HEK293 (cell line): ENCODE data around the gene XPO1.
"Not testable (repeated sequence)": the region's sequence is repeated elsewhere in the genome, so short reads cannot be mapped to it uniquely, and the experiment has no call there.

Source experiments
- CTCF ChIA-PET: fragments of 350-600 bp; formaldehyde crosslinking; extraction: SDS; loops from one replicate; lab custom pipeline; 2021; ENCODE audit warnings: antibody characterized with exemption; lab: Yijun Ruan, JAX
- POLR2A ChIA-PET: fragments of 300-600 bp; formaldehyde crosslinking; extraction: SDS; loops from one replicate; lab custom pipeline; 2020; ENCODE audit warnings: antibody characterized with exemption, inconsistent platforms; lab: Yijun Ruan, JAX
- H3K27ac ChIP-seq: fragments of 200-500 bp; sonication (Bioruptor generic); 2 replicates; pipeline ENCODE4 v1.5.1; 2014; ENCODE audit warnings: low read depth, low read length, control low read depth, inconsistent platforms; ENCODE audit errors: extremely low read depth
- H3K36me3 ChIP-seq, 2 experiments: fragments of 200-500 bp in 1 of 2; sonication (Bioruptor generic) in 1 of 2; 1 replicate in 1 of 2; 2 replicates in 1 of 2; pipeline ENCODE4 v1.5.1; 2014 to 2017; ENCODE audit warnings: inconsistent platforms in 2 of 2, low read length in 2 of 2; ENCODE audit not compliant: control insufficient read depth in 2 of 2, insufficient read depth in 1 of 2
- H3K4me1 ChIP-seq: fragments of 200-500 bp; sonication (Bioruptor generic); 2 replicates; pipeline ENCODE4 v1.5.1; 2014; ENCODE audit warnings: mild to moderate bottlenecking, low read length, inconsistent platforms; ENCODE audit not compliant: control insufficient read depth, insufficient read depth
- H3K4me3 ChIP-seq: 2 replicates; pipeline ENCODE4 v1.5.1; 2011; ENCODE audit warnings: low read depth, mild to moderate bottlenecking, control low read depth, low read length, moderate library complexity
- H3K9me3 ChIP-seq: fragments of 200-500 bp; sonication (Bioruptor generic); 2 replicates; pipeline ENCODE4 v1.5.1; 2014; ENCODE audit warnings: low read depth, low read length, inconsistent platforms; ENCODE audit not compliant: control insufficient read depth, insufficient read depth
- GFI1B ChIP-seq: fragments of 450-650 bp; formaldehyde crosslinking; IDR thresholded peaks from 2 replicates; pipeline ENCODE4 v1.5.1; 2016; ENCODE audit warnings: missing biosample characterization, missing genetic modification characterization
- MEIS1 ChIP-seq: sonication (generic); formaldehyde crosslinking; IDR thresholded peaks from 2 replicates; pipeline ENCODE4 v1.8.1; 2022; ENCODE audit warnings: missing genetic modification reagents, mild to moderate bottlenecking, borderline replicate concordance
- ZBTB8A ChIP-seq: fragments of 450-650 bp; formaldehyde crosslinking; IDR thresholded peaks from 2 replicates; pipeline ENCODE4 v1.5.1; 2016; ENCODE audit warnings: missing biosample characterization, missing genetic modification characterization
- ZNF10 ChIP-seq: fragments of 450-650 bp; formaldehyde crosslinking; IDR thresholded peaks from 2 replicates; pipeline ENCODE4 v1.5.1; 2017; ENCODE audit warnings: missing biosample characterization, missing genetic modification characterization
- ZNF114 ChIP-seq: fragments of 450-650 bp; formaldehyde crosslinking; IDR thresholded peaks from 2 replicates; pipeline ENCODE4 v1.5.0; 2017; ENCODE audit warnings: missing biosample characterization, missing genetic modification characterization
- ZNF211 ChIP-seq: fragments of 450-650 bp; formaldehyde crosslinking; IDR thresholded peaks from 2 replicates; pipeline ENCODE4 v1.5.1; 2016; ENCODE audit warnings: low read depth, missing biosample characterization, missing genetic modification characterization
- ZNF239 ChIP-seq: fragments of 450-650 bp; formaldehyde crosslinking; IDR thresholded peaks from 2 replicates; pipeline ENCODE4 v1.5.1; 2016; ENCODE audit warnings: missing biosample characterization, missing genetic modification characterization
- ZNF24 ChIP-seq: fragments of 450-650 bp; formaldehyde crosslinking; IDR thresholded peaks from 2 replicates; pipeline ENCODE4 v1.5.1; 2016; ENCODE audit warnings: missing biosample characterization, missing genetic modification characterization
- ZNF248 ChIP-seq: fragments of 450-650 bp; formaldehyde crosslinking; IDR thresholded peaks from 2 replicates; pipeline ENCODE4 v1.5.1; 2017; ENCODE audit warnings: missing biosample characterization, missing genetic modification characterization
- ZNF292 ChIP-seq: fragments of 450-650 bp; formaldehyde crosslinking; IDR thresholded peaks from 2 replicates; pipeline ENCODE4 v1.5.1; 2016; ENCODE audit warnings: low read depth, missing biosample characterization, missing genetic modification characterization, borderline replicate concordance
- ZNF311 ChIP-seq: fragments of 450-650 bp; formaldehyde crosslinking; IDR thresholded peaks from 2 replicates; pipeline ENCODE4 v1.5.1; 2017; ENCODE audit warnings: missing biosample characterization, missing genetic modification characterization, borderline replicate concordance
- ZNF37A ChIP-seq: fragments of 450-650 bp; IDR thresholded peaks from 2 replicates; pipeline ENCODE4 v1.5.1; 2018; ENCODE audit warnings: missing biosample characterization, missing genetic modification characterization
- ZNF416 ChIP-seq: fragments of 450-650 bp; formaldehyde crosslinking; IDR thresholded peaks from 2 replicates; pipeline ENCODE4 v1.5.1; 2016; ENCODE audit warnings: missing biosample characterization, missing genetic modification characterization
- ZNF521 ChIP-seq: fragments of 450-650 bp; formaldehyde crosslinking; IDR thresholded peaks from 2 replicates; pipeline ENCODE4 v1.5.1; 2017; ENCODE audit warnings: missing biosample characterization, mild to moderate bottlenecking, missing genetic modification characterization
- ZNF560 ChIP-seq: fragments of 450-650 bp; formaldehyde crosslinking; IDR thresholded peaks from 2 replicates; pipeline ENCODE4 v1.5.1; 2017; ENCODE audit warnings: missing biosample characterization, missing genetic modification characterization, borderline replicate concordance
- ZNF658 ChIP-seq: fragments of 450-650 bp; formaldehyde crosslinking; IDR thresholded peaks from 2 replicates; pipeline ENCODE4; 2016; ENCODE audit warnings: missing biosample characterization, missing genetic modification characterization
- ZNF664 ChIP-seq: fragments of 450-650 bp; formaldehyde crosslinking; IDR thresholded peaks from 2 replicates; pipeline ENCODE4 v1.5.1; 2016; ENCODE audit warnings: missing biosample characterization, missing genetic modification characterization
- ZNF785 ChIP-seq: fragments of 450-650 bp; formaldehyde crosslinking; IDR thresholded peaks from 2 replicates; pipeline ENCODE4 v1.5.1; 2016; ENCODE audit warnings: missing biosample characterization, missing genetic modification characterization
- ZNF792 ChIP-seq: fragments of 450-650 bp; formaldehyde crosslinking; IDR thresholded peaks from 2 replicates; pipeline ENCODE4 v1.5.1; 2016; ENCODE audit warnings: missing biosample characterization, missing genetic modification characterization
- TF ChIP-seq, protein P1 (sequence below): fragments of 450-650 bp; formaldehyde crosslinking; IDR thresholded peaks from 2 replicates; pipeline ENCODE4 v1.5.1; 2017; ENCODE audit warnings: missing biosample characterization, missing genetic modification characterization
- TF ChIP-seq, protein P2 (sequence below): fragments of 450-650 bp; formaldehyde crosslinking; IDR thresholded peaks from 2 replicates; pipeline ENCODE4 v1.5.1; 2017; ENCODE audit warnings: missing biosample characterization, missing genetic modification characterization
- TF ChIP-seq, protein P3 (sequence below): fragments of 450-650 bp; formaldehyde crosslinking; IDR thresholded peaks from 2 replicates; pipeline ENCODE4 v1.5.1; 2016; ENCODE audit warnings: missing biosample characterization, missing genetic modification characterization
- TF ChIP-seq, protein P4 (sequence below): fragments of 450-650 bp; formaldehyde crosslinking; IDR thresholded peaks from 2 replicates; pipeline ENCODE4 v1.5.0; 2017; ENCODE audit warnings: missing biosample characterization, missing genetic modification characterization, borderline replicate concordance

The XPO1 gene

DNA sequence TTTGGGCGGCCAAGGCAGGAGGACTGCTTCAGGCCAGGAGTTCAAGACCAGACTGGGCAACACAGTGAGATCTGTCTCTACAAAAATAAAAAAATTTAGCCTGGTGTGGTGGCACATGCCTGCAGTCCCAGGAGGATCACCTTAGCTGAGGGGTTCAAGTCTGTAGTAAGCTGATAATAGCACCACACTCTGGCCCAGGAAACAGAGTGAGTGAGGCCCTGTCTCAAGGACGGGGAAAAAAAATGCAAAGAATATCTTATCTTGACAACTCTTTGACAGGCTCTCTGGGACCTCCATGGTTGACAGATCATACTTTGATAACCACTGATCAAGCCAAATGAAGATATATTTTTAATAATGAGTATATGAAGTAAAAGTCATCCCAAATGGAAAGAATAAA lies 89.9 kb downstream of the XPO1 start:
- Histone ChIP-seq H3K9me3 (no peaks in the 10 kb centered on the region), H3K27ac (no peak overlapping the region), H3K4me1 (no peaks in the 10 kb centered on the region), H3K36me3 (peaks cover 8 to 15% of the 10 kb centered on the region in 2 experiments; a peak in 2 of 3 replicates), H3K4me3 (no peak overlapping the region)
- ChIA-PET POLR2A (no interaction called here), CTCF (no interaction called here)
- TF ChIP-seq ZNF24 (no peak), ZNF292 (no peak), ZNF239 (no peak), MEIS1 (CRISPR knock-in tag) (no peak), ZNF248 (tag by site-specific recombination) (no peak), ZNF658 (tag by site-specific recombination) (no peak), ZNF311 (tag by site-specific recombination) (no peak), ZNF560 (tag by site-specific recombination) (no peak)
- TF ChIP-seq, protein P1, sequence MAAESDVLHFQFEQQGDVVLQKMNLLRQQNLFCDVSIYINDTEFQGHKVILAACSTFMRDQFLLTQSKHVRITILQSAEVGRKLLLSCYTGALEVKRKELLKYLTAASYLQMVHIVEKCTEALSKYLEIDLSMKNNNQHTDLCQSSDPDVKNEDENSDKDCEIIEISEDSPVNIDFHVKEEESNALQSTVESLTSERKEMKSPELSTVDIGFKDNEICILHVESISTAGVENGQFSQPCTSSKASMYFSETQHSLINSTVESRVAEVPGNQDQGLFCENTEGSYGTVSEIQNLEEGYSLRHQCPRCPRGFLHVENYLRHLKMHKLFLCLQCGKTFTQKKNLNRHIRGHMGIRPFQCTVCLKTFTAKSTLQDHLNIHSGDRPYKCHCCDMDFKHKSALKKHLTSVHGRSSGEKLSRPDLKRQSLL (tag by site-specific recombination): no peak

DNA sequence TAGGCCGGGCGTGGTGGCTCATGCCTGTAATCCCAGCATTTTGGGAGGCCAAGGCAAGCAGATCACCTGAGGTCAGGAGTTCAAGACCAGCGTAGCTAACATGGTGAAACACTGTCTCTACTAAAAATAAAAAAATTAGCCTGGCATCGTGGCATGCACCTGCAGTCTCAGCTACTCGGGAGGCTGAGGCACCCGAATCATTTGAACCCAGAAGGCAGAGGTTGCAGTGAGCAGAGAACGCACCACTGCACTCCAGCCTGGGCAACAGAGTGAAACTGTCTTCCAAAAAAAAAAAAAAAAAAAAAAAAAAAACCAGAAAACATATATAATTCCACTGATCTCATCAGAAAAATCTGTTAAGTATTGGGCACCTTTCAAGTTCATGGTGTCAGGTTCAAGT lies 91.2 kb downstream of the XPO1 start:
- H3K9me3 ChIP-seq, H3K4me1 ChIP-seq, POLR2A ChIA-PET, H3K27ac ChIP-seq, H3K4me3 ChIP-seq: not testable (repeated sequence)
- CTCF ChIA-PET: interaction anchor here (0.7 kb wide), 1 partner anchor 40 kb away, joined by 4 read pairs; no protein-coding TSS in a partner anchor
- peaks cover 8 to 15% of the 10 kb centered on the region in 2 experiments; a peak in 2 of 3 replicates for H3K36me3 ChIP-seq

DNA sequence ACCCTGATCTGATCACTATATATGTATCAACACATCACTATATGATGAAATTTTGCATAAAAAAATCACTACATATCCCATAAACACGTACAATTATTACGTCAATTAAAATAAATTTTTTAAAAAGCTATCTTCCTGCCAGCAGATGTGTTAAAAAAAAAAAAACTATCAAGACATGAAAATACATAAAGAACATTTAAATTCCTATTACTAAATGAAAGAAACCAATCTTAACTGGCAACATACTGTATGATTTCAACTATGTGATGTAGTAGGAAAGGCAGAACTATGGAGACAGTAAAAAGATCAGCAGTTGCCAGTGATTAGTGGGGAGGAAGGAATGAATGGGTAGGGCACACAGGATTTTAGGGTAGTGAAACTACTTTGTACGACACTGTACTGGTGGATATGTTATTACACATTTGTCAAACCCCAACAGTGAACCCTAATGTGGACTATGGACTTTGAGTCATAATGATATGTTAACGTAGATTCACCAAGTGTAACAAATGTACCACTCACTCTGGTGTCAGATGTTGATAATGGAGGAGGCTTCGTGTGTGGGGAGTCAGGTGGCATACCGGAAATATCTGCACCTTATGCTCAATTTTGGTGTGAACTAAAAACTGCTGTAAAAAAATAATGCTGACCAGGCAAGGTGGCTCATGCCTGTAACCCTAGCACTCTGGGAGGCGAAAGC lies 94.7 kb downstream of the XPO1 start:
- Histone ChIP-seq H3K4me3 (no peak overlapping the region), H3K4me1 (no peaks in the 10 kb centered on the region), H3K27ac (no peak overlapping the region), H3K9me3 (no peaks in the 10 kb centered on the region), H3K36me3 (peaks cover 3 to 10% of the 10 kb centered on the region in 2 experiments; a peak in 2 of 3 replicates)
- ChIA-PET CTCF (interaction anchor here (1.0 kb wide), 1 partner anchor 17 kb away, joined by 3 read pairs; no protein-coding TSS in a partner anchor), POLR2A (no interaction called here)
- TF ChIP-seq ZNF521 (tag by site-specific recombination) (no peak), ZNF416 (no peak), ZNF792 (tag by site-specific recombination) (no peak), ZNF10 (no peak), ZNF211 (tag by site-specific recombination) (no peak), ZNF114 (no peak), ZBTB8A (tag by site-specific recombination) (no peak), ZNF37A (tag by site-specific recombination) (no peak), GFI1B (tag by site-specific recombination) (no peak), ZNF664 (tag by site-specific recombination) (no peak), ZNF785 (tag by site-specific recombination) (no peak)
- TF ChIP-seq, protein P2, sequence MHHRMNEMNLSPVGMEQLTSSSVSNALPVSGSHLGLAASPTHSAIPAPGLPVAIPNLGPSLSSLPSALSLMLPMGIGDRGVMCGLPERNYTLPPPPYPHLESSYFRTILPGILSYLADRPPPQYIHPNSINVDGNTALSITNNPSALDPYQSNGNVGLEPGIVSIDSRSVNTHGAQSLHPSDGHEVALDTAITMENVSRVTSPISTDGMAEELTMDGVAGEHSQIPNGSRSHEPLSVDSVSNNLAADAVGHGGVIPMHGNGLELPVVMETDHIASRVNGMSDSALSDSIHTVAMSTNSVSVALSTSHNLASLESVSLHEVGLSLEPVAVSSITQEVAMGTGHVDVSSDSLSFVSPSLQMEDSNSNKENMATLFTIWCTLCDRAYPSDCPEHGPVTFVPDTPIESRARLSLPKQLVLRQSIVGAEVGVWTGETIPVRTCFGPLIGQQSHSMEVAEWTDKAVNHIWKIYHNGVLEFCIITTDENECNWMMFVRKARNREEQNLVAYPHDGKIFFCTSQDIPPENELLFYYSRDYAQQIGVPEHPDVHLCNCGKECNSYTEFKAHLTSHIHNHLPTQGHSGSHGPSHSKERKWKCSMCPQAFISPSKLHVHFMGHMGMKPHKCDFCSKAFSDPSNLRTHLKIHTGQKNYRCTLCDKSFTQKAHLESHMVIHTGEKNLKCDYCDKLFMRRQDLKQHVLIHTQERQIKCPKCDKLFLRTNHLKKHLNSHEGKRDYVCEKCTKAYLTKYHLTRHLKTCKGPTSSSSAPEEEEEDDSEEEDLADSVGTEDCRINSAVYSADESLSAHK (tag by site-specific recombination): no peak
- TF ChIP-seq, protein P3, sequence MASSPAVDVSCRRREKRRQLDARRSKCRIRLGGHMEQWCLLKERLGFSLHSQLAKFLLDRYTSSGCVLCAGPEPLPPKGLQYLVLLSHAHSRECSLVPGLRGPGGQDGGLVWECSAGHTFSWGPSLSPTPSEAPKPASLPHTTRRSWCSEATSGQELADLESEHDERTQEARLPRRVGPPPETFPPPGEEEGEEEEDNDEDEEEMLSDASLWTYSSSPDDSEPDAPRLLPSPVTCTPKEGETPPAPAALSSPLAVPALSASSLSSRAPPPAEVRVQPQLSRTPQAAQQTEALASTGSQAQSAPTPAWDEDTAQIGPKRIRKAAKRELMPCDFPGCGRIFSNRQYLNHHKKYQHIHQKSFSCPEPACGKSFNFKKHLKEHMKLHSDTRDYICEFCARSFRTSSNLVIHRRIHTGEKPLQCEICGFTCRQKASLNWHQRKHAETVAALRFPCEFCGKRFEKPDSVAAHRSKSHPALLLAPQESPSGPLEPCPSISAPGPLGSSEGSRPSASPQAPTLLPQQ (tag by site-specific recombination): no peak
- TF ChIP-seq, protein P4, sequence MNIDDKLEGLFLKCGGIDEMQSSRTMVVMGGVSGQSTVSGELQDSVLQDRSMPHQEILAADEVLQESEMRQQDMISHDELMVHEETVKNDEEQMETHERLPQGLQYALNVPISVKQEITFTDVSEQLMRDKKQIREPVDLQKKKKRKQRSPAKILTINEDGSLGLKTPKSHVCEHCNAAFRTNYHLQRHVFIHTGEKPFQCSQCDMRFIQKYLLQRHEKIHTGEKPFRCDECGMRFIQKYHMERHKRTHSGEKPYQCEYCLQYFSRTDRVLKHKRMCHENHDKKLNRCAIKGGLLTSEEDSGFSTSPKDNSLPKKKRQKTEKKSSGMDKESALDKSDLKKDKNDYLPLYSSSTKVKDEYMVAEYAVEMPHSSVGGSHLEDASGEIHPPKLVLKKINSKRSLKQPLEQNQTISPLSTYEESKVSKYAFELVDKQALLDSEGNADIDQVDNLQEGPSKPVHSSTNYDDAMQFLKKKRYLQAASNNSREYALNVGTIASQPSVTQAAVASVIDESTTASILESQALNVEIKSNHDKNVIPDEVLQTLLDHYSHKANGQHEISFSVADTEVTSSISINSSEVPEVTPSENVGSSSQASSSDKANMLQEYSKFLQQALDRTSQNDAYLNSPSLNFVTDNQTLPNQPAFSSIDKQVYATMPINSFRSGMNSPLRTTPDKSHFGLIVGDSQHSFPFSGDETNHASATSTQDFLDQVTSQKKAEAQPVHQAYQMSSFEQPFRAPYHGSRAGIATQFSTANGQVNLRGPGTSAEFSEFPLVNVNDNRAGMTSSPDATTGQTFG (tag by site-specific recombination): no peak
